ENCODE results near the gene REXO1. TPM values are rescaled to one million over a fixed set of nuclear protein-coding genes. Genes with fewer than 3 reads are reported as not detected.

The REXO1 gene
- total RNA-seq, 1 experiment from 2014 or later = 52.1 TPM

GRCh38 chr19:1796395-1797142, 51.7 kb downstream of the REXO1 start:
- H3K27ac ChIP-seq (ENCODE audit: low read length) = no peak overlapping the region
- ChIA-PET CTCF (interaction anchor here (0.6 to 2.1 kb wide), 2 partner anchors 16 to 36 kb away, joined by 6 read pairs; no protein-coding TSS in a partner anchor), POLR2A (no interaction called here)
- H3K9me3 ChIP-seq (ENCODE audit: control insufficient read depth, insufficient read depth, low read depth, low read length) = no peaks in the 10 kb centered on the region
- TF ChIP-seq POLR2AphosphoS5 (IDR thresholded peaks at IDR 0.05; ENCODE audit: low read depth, low read length) (peak; percentile 26; the same call in 1 of the 2 replicates), SIN3A (IDR thresholded peaks at IDR 0.05; ENCODE audit: borderline replicate concordance, insufficient read depth, low read depth, low read length) (no peak)
- H3K36me3 ChIP-seq (ENCODE audit: control insufficient read depth, insufficient read depth, low read length) = no peaks in the 10 kb centered on the region
- intact Hi-C loops (cut with micrococcal nuclease; ENCODE audit: unreplicated experiment) (no loop called here), in situ Hi-C loops (cut with HindIII; ENCODE audit: low pct_unique_long_range_greater_than_20kb, low sequenced_read_pairs) (no loop called here)
- H3K4me3 ChIP-seq (ENCODE audit: low read depth in 2 of 2, low read length in 2 of 2) = peak overlapping the region; percentile 23 to 53
- no peak for DNase-seq (ENCODE audit: low read depth, low spot score)
- no peaks in the 10 kb centered on the region for H3K27me3 ChIP-seq (ENCODE audit: control insufficient read depth, insufficient read depth, low read length)
- no TSS peak for BruUV-seq (replicated peaks)
- peak; percentile 64 for ATAC-seq
- no peaks in the 10 kb centered on the region; the same call in none of the 2 replicates for H3K4me1 ChIP-seq (ENCODE audit: control insufficient read depth, insufficient read depth, low read length)

GRCh38 chr19:1794424-1795172, 53.7 kb downstream of the REXO1 start:
- H3K36me3 ChIP-seq (ENCODE audit: control insufficient read depth, insufficient read depth, low read length) = no peaks in the 10 kb centered on the region
- CTCF ChIA-PET = interaction anchor here (0.6 to 2.1 kb wide), 3 partner anchors 14 to 246 kb away, joined by 3 to 6 read pairs (median 3); no protein-coding TSS in a partner anchor
- no peaks in the 10 kb centered on the region for H3K9me3 ChIP-seq (ENCODE audit: control insufficient read depth, insufficient read depth, low read depth, low read length)
- no peaks in the 10 kb centered on the region for H3K27me3 ChIP-seq (ENCODE audit: control insufficient read depth, insufficient read depth, low read length)
- no peak for TF ChIP-seq SIN3A (IDR thresholded peaks at IDR 0.05; ENCODE audit: borderline replicate concordance, insufficient read depth, low read depth, low read length)
- no peak for TF ChIP-seq REST (IDR thresholded peaks at IDR 0.05; ENCODE audit: insufficient read depth in 1 of 2, low read depth in 2 of 2, low read length in 1 of 2)
- TF ChIP-seq POLR2AphosphoS5 (IDR thresholded peaks at IDR 0.05; ENCODE audit: low read depth, low read length) = no peak
- no peak for TF ChIP-seq TCF7L2 (IDR thresholded peaks at IDR 0.05; ENCODE audit: low read depth, low read length)
- TF ChIP-seq CTCF (IDR thresholded peaks at IDR 0.05) = no peak
- H3K4me1 ChIP-seq (ENCODE audit: control insufficient read depth, insufficient read depth, low read length) = no peaks in the 10 kb centered on the region; the same call in none of the 2 replicates
- no peak overlapping the region for H3K4me3 ChIP-seq (ENCODE audit: low read depth in 2 of 2, low read length in 2 of 2)
- in situ Hi-C loops (cut with HindIII; ENCODE audit: low pct_unique_long_range_greater_than_20kb, low sequenced_read_pairs) = no loop called here
- intact Hi-C loops (cut with micrococcal nuclease; ENCODE audit: unreplicated experiment) = no loop called here
- POLR2A ChIA-PET = no interaction called here
- no peak overlapping the region for H3K27ac ChIP-seq (ENCODE audit: low read length)
- no peak for DNase-seq (ENCODE audit: low read depth, low spot score)
- no TSS peak for BruUV-seq (replicated peaks)
- no peak for ATAC-seq

Data from Panc1 (cell line).